H1 (cell line): ENCODE measurements around the gene GLYATL3. TPM values are rescaled to one million over a fixed set of nuclear protein-coding genes. Genes with fewer than 3 reads are reported as not detected.

ENCODE experiments used
- CEBPB ChIP-seq: IDR thresholded peaks from 2 replicates; pipeline ENCODE4 v1.6.1; 2012; ENCODE audit warnings: low read depth, low read length
- CHD2 ChIP-seq: IDR thresholded peaks from 2 replicates; pipeline ENCODE4 v1.6.1; 2012; ENCODE audit warnings: low read length, improper control_type of control experiment
- CREB1 ChIP-seq: IDR thresholded peaks from 2 replicates; pipeline ENCODE4 v1.6.1; 2012; ENCODE audit warnings: inconsistent platforms
- KDM5A ChIP-seq: fragments of 200-600 bp; IDR thresholded peaks from 2 replicates; pipeline ENCODE4 v1.7.1; 2012; ENCODE audit warnings: mild to moderate bottlenecking, low read length, inconsistent platforms, mixed read lengths
- polyA plus RNA-seq, 7 experiments: library from polyadenylated mRNA; depleted of rRNA in 3 of 7; stranded (reverse) in 5 of 7; unstranded in 2 of 7; fragments of >200 nt in 5 of 7; fragments of 200-250 nt in 2 of 7; gene quantifications; 1 replicate in 5 of 7; 2 replicates in 1 of 7; 4 replicates in 1 of 7; pipeline versions ENCODE4 v1.2.1 to v1.2.3, GENCODE V29; 2011 to 2013; ENCODE audit warnings: missing spikeins in 2 of 7, mixed read lengths in 2 of 7
- total RNA-seq: library from RNA; stranded (reverse); fragmentation: NEBNext Ultra II Directional; extraction: Animal tissue kit (Norgen Biotek cat#: 25700); gene quantifications from 2 replicates; pipeline ENCODE4 v1.2.1, GENCODE V29; 2021

Gene GLYATL3
- total and polyA plus RNA-seq, 2 of the 8 experiments (the other 6 are each of a cell fraction or from before 2014, with no cell fraction given), result not detected

DNA sequence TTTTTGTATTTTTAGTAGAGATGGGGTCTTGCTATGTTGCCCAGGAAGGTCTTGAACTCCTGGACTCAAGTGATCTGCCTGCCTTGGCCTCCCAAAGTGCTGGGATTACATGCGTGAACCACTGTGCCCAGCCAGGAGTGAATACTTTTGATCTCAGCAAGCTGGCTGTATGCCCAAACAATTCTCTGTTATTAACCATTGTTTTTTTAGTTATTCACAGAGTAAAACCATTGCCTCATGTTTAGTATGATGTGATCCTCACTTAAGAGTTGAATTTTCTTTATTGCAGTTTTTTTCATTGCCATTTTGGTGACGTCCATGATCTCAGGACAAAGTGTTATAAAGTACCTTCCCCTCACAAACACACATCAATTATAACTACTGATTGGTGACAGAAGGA is 65.5 kb downstream of the GLYATL3 start (continued):
- no peak for TF ChIP-seq KDM5A
- TF ChIP-seq CREB1, result no peak
- no peak for TF ChIP-seq CEBPB
- TF ChIP-seq CHD2, result no peak
